Epidermal melanocyte (primary cell): ENCODE measurements around the gene ATM.

Experiments used
- DNase-seq: peaks from one replicate; pipeline ENCODE4 v3.0.0; 2011; ENCODE audit warnings: low spot score; ENCODE audit not compliant: insufficient read length

The ATM gene, protein sequence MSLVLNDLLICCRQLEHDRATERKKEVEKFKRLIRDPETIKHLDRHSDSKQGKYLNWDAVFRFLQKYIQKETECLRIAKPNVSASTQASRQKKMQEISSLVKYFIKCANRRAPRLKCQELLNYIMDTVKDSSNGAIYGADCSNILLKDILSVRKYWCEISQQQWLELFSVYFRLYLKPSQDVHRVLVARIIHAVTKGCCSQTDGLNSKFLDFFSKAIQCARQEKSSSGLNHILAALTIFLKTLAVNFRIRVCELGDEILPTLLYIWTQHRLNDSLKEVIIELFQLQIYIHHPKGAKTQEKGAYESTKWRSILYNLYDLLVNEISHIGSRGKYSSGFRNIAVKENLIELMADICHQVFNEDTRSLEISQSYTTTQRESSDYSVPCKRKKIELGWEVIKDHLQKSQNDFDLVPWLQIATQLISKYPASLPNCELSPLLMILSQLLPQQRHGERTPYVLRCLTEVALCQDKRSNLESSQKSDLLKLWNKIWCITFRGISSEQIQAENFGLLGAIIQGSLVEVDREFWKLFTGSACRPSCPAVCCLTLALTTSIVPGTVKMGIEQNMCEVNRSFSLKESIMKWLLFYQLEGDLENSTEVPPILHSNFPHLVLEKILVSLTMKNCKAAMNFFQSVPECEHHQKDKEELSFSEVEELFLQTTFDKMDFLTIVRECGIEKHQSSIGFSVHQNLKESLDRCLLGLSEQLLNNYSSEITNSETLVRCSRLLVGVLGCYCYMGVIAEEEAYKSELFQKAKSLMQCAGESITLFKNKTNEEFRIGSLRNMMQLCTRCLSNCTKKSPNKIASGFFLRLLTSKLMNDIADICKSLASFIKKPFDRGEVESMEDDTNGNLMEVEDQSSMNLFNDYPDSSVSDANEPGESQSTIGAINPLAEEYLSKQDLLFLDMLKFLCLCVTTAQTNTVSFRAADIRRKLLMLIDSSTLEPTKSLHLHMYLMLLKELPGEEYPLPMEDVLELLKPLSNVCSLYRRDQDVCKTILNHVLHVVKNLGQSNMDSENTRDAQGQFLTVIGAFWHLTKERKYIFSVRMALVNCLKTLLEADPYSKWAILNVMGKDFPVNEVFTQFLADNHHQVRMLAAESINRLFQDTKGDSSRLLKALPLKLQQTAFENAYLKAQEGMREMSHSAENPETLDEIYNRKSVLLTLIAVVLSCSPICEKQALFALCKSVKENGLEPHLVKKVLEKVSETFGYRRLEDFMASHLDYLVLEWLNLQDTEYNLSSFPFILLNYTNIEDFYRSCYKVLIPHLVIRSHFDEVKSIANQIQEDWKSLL (N-terminal part only)

DNA sequence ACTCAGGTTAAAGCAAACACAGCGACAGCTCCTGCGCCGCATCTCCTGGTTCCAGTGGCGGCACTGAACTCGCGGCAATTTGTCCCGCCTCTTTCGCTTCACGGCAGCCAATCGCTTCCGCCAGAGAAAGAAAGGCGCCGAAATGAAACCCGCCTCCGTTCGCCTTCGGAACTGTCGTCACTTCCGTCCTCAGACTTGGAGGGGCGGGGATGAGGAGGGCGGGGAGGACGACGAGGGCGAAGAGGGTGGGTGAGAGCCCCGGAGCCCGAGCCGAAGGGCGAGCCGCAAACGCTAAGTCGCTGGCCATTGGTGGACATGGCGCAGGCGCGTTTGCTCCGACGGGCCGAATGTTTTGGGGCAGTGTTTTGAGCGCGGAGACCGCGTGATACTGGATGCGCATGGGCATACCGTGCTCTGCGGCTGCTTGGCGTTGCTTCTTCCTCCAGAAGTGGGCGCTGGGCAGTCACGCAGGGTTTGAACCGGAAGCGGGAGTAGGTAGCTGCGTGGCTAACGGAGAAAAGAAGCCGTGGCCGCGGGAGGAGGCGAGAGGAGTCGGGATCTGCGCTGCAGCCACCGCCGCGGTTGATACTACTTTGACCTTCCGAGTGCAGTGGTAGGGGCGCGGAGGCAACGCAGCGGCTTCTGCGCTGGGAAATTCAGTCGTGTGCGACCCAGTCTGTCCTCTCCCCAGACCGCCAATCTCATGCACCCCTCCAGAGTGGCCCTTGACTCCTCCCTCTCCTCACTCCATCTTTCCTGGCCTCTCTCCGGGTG lies at the start of gene ATM, which contains the start of gene NPAT:
ATM (plus strand) TSS at position 494 of the 774 bp plus-strand sequence. CDS start 4,558 bp downstream, outside the sequence.
NPAT (minus strand) TSS at position 65 of the 774 bp plus-strand sequence. CDS start 102 bp downstream, outside the sequence.
- peak; percentile 68 for DNase-seq

- DNase-seq, result no peak
Observed at GRCh38 chr11:108177570-108177969, 45.3 kb upstream of the ATM start.

GRCh38 chr11:108193725-108194124 lies 29.1 kb upstream of the ATM start:
- DNase-seq, result no peak

- no peak for DNase-seq
Observed at GRCh38 chr11:108196901-108197300, 26.0 kb upstream of the ATM start.

- DNase-seq, result no peak
Observed at GRCh38 chr11:108197351-108197750, 25.5 kb upstream of the ATM start.

- DNase-seq, result no peak
Observed at GRCh38 chr11:108198833-108199232, 24.0 kb upstream of the ATM start.

DNA sequence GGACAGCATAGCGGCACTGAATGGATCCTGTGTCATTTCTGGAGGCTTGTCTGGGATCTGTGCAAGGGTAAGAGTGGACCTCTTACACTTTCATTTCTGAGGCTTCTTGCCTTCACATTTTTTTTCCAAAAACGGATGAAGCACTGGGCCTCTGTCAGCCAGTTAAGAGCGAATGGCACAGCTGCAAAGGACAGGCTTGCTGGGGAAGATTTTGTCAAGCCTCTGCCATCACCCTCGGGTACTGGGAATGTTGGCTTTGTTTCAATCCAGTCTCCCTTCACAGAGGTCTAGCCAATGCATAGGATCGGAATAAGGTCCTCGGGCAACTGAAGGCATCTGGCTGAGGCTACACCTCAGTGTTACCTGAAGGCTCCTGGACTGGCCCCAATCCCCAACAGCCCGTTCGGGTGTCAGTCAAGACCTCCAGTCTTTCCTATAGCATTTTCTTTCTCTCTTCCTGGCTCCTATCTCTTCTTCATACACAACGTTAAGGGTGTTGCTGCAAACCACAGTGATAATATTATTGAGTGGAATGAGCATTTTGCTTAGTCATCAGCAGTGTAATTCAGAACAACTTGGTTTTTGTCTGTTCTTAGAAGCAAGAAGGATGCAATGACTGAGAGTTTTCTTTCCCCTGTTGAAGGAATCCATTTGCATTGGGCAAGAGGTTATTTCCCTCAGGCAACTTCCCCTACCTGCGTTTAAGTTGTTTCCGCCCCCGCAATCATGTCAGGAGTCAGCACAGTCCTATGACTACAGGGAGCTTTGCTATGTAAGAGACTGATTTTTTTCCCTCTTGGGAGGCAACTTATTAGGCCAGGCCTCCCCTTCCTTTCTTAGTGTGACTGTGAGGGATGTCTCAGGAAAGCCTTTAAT lies 23.2 kb upstream of the ATM start:
- DNase-seq, result no peak

DNA sequence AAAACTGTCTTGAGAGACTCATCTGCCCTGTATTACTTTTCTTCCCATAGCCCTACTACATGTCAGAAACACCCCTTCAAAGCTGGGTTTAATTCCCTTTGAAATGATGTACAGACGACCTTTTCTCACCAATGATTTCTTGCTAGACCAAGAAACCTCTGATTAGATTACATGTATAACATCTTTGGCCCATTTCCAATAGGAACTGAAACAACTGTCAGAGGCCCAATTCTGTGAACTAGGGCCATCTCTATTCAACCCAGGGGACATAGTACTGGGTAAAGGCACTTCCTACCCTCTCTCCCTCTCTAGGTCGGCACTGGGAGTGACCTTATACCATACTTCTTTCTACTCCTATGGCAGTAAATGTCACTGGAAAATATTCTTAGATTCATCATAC lies 19.8 kb upstream of the ATM start:
- DNase-seq, result no peak

DNA sequence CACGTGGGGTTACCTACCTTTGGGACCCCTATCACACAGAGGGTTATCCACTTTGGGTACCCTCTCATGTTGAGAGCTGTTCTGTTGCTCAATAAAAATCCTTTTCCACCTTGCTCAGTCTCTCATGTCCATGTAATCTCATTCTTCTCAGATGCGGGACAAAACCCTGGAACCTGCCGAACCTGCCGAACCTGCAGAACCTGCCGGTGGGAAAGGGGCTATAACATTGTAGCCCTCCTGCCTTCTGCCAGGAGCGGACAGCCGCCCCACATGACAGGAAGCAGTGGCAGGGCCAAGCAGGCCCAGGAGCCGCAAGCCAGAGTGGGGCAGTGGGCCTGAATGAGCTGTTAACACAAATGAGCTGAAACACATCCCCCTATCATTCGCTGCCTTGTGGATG lies 18.5 kb upstream of the ATM start:
- DNase-seq, result no peak

DNA sequence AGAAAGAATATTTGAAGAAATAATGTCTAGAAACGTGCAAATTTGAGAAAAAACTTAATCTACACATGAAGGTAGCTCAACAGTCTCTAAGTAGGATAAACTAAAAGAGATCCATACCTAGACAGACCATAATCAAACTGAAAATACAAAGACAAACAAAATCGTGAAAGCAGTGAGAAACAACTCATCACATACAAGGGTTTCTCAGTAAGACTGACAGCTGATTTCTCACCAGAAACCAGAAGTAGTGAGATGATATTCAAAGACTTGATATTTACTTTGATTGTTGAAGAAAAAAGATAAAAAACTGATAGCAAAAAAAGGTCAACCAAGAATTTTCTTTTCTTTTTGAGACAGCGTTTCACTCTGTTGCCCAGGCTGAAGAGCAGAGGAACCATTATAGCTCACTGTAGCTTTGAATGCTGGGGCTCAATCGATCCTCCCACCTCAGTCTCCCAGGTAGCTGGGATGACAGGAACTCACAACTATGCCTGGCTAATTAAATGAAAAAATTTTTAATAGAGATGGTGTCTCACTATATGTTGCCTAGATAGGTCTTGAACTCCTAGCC lies 17.9 kb upstream of the ATM start:
- DNase-seq, result no peak

- no peak for DNase-seq
Observed at GRCh38 chr11:108206171-108206570, 16.7 kb upstream of the ATM start.

- no peak for DNase-seq
Observed at GRCh38 chr11:108206969-108207682, 15.7 kb upstream of the ATM start.

GRCh38 chr11:108207683-108208060 lies 15.2 kb upstream of the ATM start:
- no peak for DNase-seq

- no peak for DNase-seq
Observed at GRCh38 chr11:108210441-108210840, 12.4 kb upstream of the ATM start.

DNA sequence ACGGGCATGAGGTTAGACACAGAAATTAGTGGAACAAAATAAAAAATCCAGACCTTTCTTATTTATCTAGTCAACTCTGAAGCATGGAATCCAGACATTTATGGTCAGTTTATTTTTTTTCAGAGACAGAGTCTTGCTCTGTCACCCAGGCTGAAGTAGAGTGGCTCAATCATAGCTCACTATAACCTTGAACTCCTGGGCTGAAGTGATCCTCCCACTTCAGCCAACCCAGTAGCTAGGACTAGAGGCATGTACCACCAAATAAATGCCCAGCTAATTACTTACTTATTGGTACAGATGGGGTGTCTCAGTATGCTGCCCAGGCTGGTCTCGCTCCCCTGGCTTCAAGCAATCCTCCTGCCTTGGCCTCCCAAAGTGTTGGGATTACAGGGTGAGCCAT lies 9.1 kb upstream of the ATM start:
- DNase-seq, result no peak

- DNase-seq, result no peak
Observed at GRCh38 chr11:108216988-108217387, 5.9 kb upstream of the ATM start.

DNA sequence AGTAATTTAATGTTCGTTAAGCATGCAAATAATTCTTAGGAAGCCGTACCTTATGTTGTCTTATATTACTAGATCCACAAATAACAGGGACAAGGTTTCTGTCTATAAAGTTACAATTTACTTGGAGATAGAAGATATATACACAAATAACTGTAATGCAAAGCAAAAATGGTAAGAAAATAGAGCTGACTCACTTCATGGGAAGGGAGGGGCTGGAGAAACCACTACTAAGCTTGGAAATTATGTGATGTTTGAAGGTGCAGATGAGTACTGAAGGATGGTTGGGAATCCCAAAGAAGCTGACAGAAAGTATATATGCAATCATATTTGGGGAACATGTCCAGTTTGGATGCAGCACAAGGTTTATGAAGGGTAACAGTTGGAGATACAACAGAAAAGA lies 4.4 kb upstream of the ATM start:
- DNase-seq, result no peak

DNA sequence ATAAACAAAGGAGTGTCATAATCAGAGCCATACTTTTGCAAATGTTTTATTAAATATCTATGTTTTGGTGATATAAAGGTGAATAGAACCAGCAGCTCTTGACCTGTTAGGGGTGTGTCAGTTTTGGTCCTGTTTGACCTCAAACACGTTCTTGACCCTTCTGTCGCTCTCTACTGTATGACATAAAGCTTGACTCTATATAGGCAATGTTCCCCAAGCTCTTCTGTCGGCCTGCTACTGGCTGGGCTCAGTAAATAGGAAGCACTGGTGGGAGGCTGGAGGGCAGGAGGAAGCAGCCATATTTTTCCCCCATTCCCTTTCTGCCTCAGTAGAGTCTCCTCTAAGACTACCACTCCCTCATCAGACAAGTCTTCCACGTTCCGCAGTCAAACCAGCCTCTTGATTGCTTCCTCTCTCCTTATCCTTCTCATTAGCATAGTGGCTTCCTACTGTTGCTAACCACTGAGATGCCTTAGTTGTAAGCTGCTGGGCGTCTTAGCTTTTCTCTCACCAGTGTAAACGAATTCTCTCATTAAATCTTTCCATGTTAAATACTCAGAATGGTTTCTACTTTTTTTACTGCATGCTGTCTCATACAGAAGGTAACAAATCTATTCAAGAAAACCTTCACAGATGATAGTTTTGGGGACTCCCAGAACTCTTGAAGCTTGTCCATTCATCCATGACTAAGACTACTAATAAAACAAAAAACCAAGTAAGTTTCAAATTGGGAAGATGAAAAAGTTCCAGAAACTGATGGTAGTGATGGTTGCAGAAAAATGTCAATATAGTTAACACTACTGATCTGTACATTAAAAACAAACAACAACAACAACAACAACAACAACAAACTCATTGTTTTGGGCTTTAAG lies 3.7 kb upstream of the ATM start:
- no peak for DNase-seq
